ENCODE data around the gene NPM3.
A peak's percentile ranks its signal among the peaks of the same experiment; 100 is the strongest.
"Not testable (repeated sequence)": the region's sequence is repeated elsewhere in the genome, so short reads cannot be mapped to it uniquely, and the experiment has no call there.

The NPM3 gene

GRCh38 chr10:101797403-101798059 lies 14.3 kb upstream of the NPM3 start:
- TF ChIP-seq CTCF (IDR thresholded peaks at IDR 0.05), result no peak
- no peak for DNase-seq (ENCODE audit: low spot score)
- Histone ChIP-seq H3K4me3 (no peak overlapping the region), H3K27ac (no peak overlapping the region)

GRCh38 chr10:101793526-101793925 lies 10.3 kb upstream of the NPM3 start:
- TF ChIP-seq CTCF (IDR thresholded peaks at IDR 0.05), result no peak
- no peak for DNase-seq (ENCODE audit: low spot score)
- H3K4me3 ChIP-seq, result no peak overlapping the region
- H3K27ac ChIP-seq, result no peak overlapping the region

- no peak overlapping the region for H3K4me3 ChIP-seq
- no peak for DNase-seq (ENCODE audit: low spot score)
- no peak overlapping the region for H3K27ac ChIP-seq
- TF ChIP-seq CTCF (IDR thresholded peaks at IDR 0.05), result no peak
These were observed 6.4 kb upstream of the NPM3 start for GRCh38 chr10:101789686-101790085.

GRCh38 chr10:101789231-101789630 lies 6.0 kb upstream of the NPM3 start:
- H3K27ac ChIP-seq; DNase-seq (ENCODE audit: low spot score); H3K4me3 ChIP-seq: not testable (repeated sequence)

GRCh38 chr10:101785801-101786200 lies 2.6 kb upstream of the NPM3 start:
- H3K27ac ChIP-seq, result no peak overlapping the region
- H3K4me3 ChIP-seq, result no peak overlapping the region
- no peak for TF ChIP-seq CTCF (IDR thresholded peaks at IDR 0.05)
- DNase-seq (ENCODE audit: low spot score), result no peak

GRCh38 chr10:101784558-101784957 lies 1.3 kb upstream of the NPM3 start:
- TF ChIP-seq CTCF (IDR thresholded peaks at IDR 0.05), result no peak
- no peak for DNase-seq (ENCODE audit: low spot score)
- Histone ChIP-seq H3K4me3 (no peak overlapping the region), H3K27ac (no peak overlapping the region)

- no peak for DNase-seq (ENCODE audit: low spot score)
- Histone ChIP-seq H3K4me3 (peak overlapping the region; percentile 75), H3K27ac (peak overlapping the region in 1 of 2 donors; percentile 33)
- TF ChIP-seq CTCF (IDR thresholded peaks at IDR 0.05), result no peak
These were observed 481 bp upstream of the NPM3 start for GRCh38 chr10:101783736-101784118.

All from coronary artery (tissue), 2 donors.